Astrocyte of the spinal cord (primary cell): ENCODE measurements around the gene PCDHB3.
"Not testable (repeated sequence)": the region's sequence is repeated elsewhere in the genome, so short reads cannot be mapped to it uniquely, and the experiment has no call there.

Source experiments
- DNase-seq: peaks from one replicate; pipeline ENCODE4 v3.0.0; 2011; ENCODE audit warnings: low read depth, low spot score
- H3K4me3 ChIP-seq: 2 replicates; pipeline ENCODE4 v1.5.1; 2011; ENCODE audit warnings: low read depth, mild to moderate bottlenecking, low read length, moderate library complexity
- in situ Hi-C: cut with HindIII; loops from 2 replicates; pipeline ENCODE4 v1.10.0; 2017; ENCODE audit warnings: low sequenced_read_pairs
- TF ChIP-seq, protein P1 (sequence below): IDR thresholded peaks from 2 replicates; pipeline ENCODE4 v1.5.1; 2012; ENCODE audit warnings: low read depth, mild to moderate bottlenecking, low read length, inconsistent platforms

PCDHB3 gene

DNA sequence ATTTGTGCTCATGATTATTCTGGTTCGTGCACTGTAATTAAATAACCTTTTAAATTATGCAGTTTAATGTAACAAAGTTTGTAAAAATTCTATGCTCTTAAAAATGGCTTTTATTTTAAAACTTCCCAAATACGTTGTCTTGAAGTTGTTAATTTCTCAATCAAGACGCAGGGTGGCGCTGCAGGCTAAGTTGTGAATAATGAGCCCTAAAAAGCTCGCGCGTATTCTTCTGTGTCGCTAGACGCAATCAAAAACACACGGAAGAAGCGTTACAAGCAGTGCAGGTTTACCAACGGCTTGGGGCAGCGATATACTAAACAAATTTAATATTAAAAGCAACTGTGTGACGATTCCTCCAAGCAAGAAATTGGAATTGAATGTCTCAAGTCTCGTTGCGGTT, 21.3 kb downstream of the PCDHB3 start, which contains the start of gene PCDHB4:
TSS of gene PCDHB4 (plus strand) at position 256 of the 400 bp plus-strand sequence. CDS start 181 bp downstream, outside the sequence.
- no peak within 1 kb of the TSS for H3K4me3 ChIP-seq
- TF ChIP-seq, protein P1, sequence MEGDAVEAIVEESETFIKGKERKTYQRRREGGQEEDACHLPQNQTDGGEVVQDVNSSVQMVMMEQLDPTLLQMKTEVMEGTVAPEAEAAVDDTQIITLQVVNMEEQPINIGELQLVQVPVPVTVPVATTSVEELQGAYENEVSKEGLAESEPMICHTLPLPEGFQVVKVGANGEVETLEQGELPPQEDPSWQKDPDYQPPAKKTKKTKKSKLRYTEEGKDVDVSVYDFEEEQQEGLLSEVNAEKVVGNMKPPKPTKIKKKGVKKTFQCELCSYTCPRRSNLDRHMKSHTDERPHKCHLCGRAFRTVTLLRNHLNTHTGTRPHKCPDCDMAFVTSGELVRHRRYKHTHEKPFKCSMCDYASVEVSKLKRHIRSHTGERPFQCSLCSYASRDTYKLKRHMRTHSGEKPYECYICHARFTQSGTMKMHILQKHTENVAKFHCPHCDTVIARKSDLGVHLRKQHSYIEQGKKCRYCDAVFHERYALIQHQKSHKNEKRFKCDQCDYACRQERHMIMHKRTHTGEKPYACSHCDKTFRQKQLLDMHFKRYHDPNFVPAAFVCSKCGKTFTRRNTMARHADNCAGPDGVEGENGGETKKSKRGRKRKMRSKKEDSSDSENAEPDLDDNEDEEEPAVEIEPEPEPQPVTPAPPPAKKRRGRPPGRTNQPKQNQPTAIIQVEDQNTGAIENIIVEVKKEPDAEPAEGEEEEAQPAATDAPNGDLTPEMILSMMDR, result no peak
- in situ Hi-C loops, result no loop called here
- DNase-seq, result no peak

DNA sequence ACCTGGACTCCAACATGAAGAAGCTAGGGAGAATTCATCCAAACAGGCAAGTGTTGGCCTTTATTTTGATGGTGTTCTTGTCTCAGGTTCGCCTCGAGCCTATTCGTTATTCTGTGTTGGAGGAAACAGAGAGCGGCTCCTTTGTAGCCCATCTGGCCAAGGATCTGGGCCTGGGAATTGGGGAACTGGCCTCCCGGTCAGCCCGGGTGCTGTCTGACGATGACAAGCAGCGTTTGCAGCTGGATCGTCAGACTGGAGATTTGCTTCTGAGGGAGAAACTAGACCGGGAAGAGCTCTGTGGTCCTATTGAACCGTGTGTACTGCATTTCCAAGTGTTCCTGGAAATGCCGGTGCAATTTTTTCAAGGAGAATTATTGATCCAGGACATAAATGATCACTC, 21.7 kb downstream of the PCDHB3 start:
- in situ Hi-C loops, result no loop called here
- H3K4me3 ChIP-seq, result no peak overlapping the region
- TF ChIP-seq, protein P1, result no peak
- no peak for DNase-seq

DNA sequence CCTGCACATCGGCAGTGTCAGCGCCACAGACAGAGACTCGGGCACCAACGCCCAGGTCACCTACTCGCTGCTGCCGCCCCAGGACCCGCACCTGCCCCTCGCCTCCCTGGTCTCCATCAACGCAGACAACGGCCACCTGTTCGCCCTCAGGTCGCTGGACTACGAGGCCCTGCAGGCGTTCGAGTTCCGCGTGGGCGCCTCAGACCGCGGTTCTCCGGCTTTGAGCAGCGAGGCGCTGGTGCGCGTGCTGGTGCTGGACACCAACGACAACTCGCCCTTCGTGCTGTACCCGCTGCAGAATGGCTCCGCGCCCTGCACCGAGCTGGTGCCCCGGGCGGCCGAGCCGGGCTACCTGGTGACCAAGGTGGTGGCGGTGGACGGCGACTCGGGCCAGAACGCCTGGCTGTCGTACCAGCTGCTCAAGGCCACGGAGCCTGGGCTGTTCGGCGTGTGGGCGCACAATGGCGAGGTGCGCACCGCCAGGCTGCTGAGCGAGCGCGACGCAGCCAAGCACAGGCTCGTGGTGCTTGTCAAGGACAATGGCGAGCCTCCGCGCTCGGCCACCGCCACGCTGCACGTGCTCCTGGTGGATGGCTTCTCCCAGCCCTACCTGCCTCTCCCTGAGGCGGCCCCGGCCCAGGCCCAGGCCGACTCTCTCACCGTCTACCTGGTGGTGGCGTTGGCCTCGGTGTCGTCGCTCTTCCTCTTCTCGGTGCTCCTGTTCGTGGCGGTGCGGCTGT, 23.3 kb downstream of the PCDHB3 start:
- H3K4me3 ChIP-seq, DNase-seq, in situ Hi-C loops: not testable (repeated sequence)

DNA sequence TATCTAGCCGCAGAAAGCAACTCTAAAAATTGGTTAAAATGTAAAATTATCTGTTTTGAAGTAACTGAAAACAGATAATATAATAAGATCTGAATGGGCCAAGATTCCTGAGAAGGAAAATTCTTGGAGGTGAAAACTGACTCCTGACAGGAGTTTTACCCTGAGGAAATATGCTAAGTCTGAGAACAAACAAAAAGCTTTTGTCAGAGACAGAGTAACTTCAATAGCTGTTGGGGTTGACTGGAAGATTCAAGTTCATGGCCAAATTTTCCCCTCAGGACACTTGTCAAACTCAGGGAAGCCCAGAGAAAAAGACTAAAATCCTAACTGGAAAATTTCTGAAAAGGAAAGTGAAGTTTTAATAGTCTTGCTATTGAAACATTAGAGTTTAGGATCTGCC, 27.0 kb downstream of the PCDHB3 start:
- DNase-seq, result no peak
- in situ Hi-C loops, result no loop called here
- H3K4me3 ChIP-seq, result no peak overlapping the region
- TF ChIP-seq, protein P1, result no peak

DNA sequence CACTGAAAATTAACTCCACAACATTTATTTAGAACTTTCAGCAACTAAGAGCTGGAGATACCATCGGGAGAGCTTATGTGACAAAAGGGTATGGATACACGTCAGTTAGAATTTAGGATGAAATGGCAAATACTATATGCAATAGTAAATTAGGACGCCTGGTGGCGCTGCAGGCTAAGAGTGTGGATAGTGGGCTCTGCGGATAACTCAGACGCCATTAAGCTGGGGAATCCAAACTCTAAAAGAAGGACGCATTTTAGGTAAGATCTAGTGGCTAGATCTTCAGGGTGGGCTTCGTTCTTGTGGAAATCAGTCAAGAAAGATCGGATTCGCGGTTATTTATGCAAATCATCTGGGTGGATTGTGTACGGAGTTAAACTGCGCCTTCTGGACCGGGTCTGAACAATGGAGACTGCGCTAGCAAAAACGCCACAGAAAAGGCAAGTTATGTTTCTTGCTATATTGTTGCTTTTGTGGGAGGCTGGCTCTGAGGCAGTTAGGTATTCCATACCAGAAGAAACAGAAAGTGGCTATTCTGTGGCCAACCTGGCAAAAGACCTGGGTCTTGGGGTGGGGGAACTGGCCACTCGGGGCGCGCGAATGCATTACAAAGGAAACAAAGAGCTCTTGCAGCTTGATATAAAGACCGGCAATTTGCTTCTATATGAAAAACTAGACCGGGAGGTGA, 34.9 kb downstream of the PCDHB3 start, which contains the start of gene PCDHB5:
TSS of gene PCDHB5 (plus strand) at position 177 of the 688 bp plus-strand sequence. CDS start at position 406, 229 bp downstream.
- in situ Hi-C loops, result no loop called here
- H3K4me3 ChIP-seq, result peak within 1 kb of the TSS; percentile 35
- DNase-seq, result peak; percentile 5
- TF ChIP-seq, protein P1, result no peak

DNA sequence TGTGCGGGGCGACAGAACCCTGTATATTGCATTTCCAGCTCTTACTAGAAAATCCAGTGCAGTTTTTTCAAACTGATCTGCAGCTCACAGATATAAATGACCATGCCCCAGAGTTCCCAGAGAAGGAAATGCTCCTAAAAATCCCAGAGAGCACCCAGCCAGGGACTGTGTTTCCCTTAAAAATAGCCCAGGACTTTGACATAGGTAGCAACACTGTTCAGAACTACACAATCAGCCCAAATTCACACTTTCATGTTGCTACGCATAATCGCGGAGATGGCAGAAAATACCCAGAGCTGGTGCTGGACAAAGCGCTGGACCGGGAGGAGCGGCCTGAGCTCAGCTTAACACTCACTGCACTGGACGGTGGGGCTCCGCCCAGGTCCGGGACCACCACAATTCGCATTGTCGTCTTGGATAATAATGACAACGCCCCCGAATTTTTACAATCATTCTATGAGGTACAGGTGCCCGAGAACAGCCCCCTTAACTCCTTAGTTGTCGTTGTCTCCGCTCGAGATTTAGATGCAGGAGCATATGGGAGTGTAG, 35.5 kb downstream of the PCDHB3 start:
- no peak for DNase-seq
- TF ChIP-seq, protein P1, result no peak
- in situ Hi-C loops, result no loop called here
- H3K4me3 ChIP-seq, result no peak overlapping the region

DNA sequence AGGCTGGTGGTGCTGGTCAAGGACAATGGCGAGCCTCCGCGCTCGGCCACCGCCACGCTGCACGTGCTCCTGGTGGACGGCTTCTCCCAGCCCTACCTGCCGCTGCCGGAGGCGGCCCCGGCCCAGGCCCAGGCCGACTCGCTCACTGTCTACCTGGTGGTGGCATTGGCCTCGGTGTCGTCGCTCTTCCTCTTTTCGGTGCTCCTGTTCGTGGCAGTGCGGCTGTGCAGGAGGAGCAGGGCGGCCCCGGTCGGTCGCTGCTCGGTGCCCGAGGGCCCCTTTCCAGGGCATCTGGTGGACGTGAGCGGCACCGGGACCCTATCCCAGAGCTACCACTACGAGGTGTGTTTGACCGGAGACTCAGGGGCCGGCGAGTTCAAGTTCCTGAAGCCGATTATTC, 37.1 kb downstream of the PCDHB3 start:
- in situ Hi-C loops, H3K4me3 ChIP-seq: not testable (repeated sequence)

More for the DNA sequence above, 37.1 kb downstream of the PCDHB3 start:
- not testable (repeated sequence) for DNase-seq
